Ishikawa (cell line): Measurements from ENCODE around the gene COA3.

Experiments used
- CEBPB ChIP-seq: IDR thresholded peaks from 2 replicates; pipeline ENCODE4 v1.6.1; 2012
- TAF1 ChIP-seq: IDR thresholded peaks from 2 replicates; pipeline ENCODE4 v1.6.1; 2012; ENCODE audit warnings: low read depth, mild to moderate bottlenecking
- ZBTB7A ChIP-seq: IDR thresholded peaks from 2 replicates; pipeline ENCODE4 v1.6.1; 2012; ENCODE audit warnings: low read depth
- TF ChIP-seq, protein P1 (sequence below): IDR thresholded peaks from 2 replicates; pipeline ENCODE4 v1.6.1; 2012

DNA sequence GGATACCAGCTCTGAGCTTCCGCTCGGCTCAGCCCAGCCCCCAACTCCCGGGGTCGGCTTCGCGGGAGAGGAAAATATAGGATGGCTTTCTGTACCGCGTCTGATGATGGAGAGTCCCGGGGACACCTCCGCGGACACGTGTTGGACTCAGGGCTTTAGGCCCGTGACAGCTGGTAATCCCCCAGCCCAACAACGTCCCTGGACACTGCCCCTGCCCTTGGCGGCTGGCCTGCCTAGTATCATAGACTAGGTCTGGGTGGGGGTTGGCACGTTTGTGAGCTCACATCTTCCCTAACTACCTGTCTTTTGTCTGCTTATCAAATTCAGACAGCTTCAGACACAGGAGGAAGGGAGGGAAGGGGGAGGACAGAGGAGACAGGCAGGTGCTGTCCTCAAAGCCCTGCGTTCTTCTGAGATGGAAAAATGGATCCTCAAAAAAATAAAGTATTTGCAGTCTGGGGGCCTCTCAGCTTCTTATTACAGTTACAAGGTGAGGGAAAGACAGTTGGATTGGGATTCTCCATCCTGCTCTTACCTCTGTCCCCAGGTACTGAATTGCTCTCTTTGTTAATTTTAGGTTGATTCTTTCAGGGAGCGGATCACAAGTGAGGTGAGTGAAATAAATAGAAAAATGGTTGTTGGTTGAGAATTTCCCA, 35.4 kb upstream of the COA3 start:
- TF ChIP-seq CEBPB, result no peak
- TF ChIP-seq, protein P1, sequence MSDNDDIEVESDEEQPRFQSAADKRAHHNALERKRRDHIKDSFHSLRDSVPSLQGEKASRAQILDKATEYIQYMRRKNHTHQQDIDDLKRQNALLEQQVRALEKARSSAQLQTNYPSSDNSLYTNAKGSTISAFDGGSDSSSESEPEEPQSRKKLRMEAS, result no peak
- no peak for TF ChIP-seq TAF1
- no peak for TF ChIP-seq ZBTB7A
